RWPE2 (cell line): Measurements from ENCODE around the gene PCARE.

Experiments used
- ATAC-seq: fragments of 200-7000 bp; cut with Tn5 transposase; 3 replicates; pipeline ENCODE4 v1.9.1; 2021; ENCODE audit warnings: low read depth
- DNase-seq: peaks from one replicate; pipeline ENCODE4 v3.0.0-alpha.2; 2020; ENCODE audit warnings: low spot score
- H3K27ac ChIP-seq: fragments of 450-650 bp; 2 replicates; pipeline ENCODE4 v1.5.1; 2017; ENCODE audit warnings: mild to moderate bottlenecking; ENCODE audit not compliant: poor library complexity, severe bottlenecking
- H3K27me3 ChIP-seq: fragments of 250-450 bp; sonication (Bioruptor Pico); 2 replicates; pipeline ENCODE4 v1.5.1; 2021; ENCODE audit warnings: mild to moderate bottlenecking, moderate library complexity; ENCODE audit not compliant: insufficient read depth, poor library complexity, severe bottlenecking
- H3K36me3 ChIP-seq: fragments of 250-450 bp; sonication (Bioruptor Pico); 2 replicates; pipeline ENCODE4 v1.5.1; 2020; ENCODE audit warnings: low read depth, mild to moderate bottlenecking, moderate library complexity
- H3K4me1 ChIP-seq: fragments of 250-450 bp; sonication (Bioruptor Pico); 2 replicates; pipeline ENCODE4 v1.5.1; 2021; ENCODE audit warnings: mild to moderate bottlenecking, moderate library complexity; ENCODE audit not compliant: insufficient read depth, poor library complexity, severe bottlenecking
- H3K4me3 ChIP-seq: fragments of 250-450 bp; sonication (Bioruptor Pico); 2 replicates; pipeline ENCODE4 v1.5.1; 2021; ENCODE audit warnings: mild to moderate bottlenecking, moderate library complexity; ENCODE audit not compliant: severe bottlenecking
- H3K9me3 ChIP-seq: fragments of 250-450 bp; sonication (Bioruptor Pico); 2 replicates; pipeline ENCODE4 v1.5.1; 2021; ENCODE audit warnings: mild to moderate bottlenecking, moderate library complexity; ENCODE audit not compliant: severe bottlenecking
- TF ChIP-seq, protein P1 (sequence below): fragments of 450-650 bp; IDR thresholded peaks from one replicate; pipeline ENCODE4 v1.5.1; 2017; ENCODE audit warnings: mild to moderate bottlenecking, moderate library complexity; ENCODE audit not compliant: poor library complexity, severe bottlenecking

The PCARE gene

DNA sequence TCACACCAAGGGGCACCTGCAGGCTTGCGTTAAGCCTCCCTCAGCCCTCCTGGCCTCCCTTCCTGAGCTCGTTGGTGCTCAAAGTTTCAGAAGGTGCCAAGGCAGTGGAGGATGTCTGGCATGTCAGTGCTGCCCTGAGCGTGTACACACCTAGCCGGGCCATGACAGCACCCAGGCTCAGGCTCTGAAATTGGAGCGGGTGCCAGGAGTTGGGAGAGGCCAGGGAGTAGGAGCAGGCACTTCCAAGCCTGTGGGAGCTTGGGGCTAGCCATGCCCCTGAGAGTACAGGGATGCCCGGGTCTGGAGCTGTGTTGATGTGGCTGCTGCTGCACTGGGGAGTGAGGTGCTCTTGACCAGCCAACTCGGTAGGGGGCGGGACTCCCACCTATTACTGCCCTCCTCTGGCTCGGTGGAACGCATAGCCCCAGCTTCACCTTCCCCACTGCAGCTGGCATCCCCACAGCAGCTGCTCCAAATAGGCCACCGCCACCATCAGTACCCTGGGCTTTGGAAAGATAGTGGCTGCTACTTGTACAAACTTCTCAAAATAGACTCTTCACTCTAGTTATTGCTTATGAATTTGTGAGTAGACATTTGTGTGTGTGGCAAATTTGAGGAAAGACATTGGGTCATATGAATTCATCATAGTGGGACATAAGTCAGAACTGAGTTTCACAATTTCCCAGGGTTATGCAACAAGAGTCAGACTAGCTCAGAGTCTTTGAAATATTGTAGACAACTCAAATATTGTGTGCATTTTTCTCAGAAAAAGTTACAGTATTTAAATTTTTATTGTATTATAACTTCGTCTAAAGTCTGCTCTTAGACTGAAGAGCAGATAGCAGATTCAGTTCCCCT, 6.8 kb upstream of the PCARE start:
- no peaks in the 10 kb centered on the region for H3K36me3 ChIP-seq
- no peaks in the 10 kb centered on the region for H3K9me3 ChIP-seq
- no peak for ATAC-seq
- H3K27ac ChIP-seq = no peak overlapping the region
- TF ChIP-seq, protein P1, sequence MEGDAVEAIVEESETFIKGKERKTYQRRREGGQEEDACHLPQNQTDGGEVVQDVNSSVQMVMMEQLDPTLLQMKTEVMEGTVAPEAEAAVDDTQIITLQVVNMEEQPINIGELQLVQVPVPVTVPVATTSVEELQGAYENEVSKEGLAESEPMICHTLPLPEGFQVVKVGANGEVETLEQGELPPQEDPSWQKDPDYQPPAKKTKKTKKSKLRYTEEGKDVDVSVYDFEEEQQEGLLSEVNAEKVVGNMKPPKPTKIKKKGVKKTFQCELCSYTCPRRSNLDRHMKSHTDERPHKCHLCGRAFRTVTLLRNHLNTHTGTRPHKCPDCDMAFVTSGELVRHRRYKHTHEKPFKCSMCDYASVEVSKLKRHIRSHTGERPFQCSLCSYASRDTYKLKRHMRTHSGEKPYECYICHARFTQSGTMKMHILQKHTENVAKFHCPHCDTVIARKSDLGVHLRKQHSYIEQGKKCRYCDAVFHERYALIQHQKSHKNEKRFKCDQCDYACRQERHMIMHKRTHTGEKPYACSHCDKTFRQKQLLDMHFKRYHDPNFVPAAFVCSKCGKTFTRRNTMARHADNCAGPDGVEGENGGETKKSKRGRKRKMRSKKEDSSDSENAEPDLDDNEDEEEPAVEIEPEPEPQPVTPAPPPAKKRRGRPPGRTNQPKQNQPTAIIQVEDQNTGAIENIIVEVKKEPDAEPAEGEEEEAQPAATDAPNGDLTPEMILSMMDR = no peak
- DNase-seq = no peak
- no peak overlapping the region for H3K4me3 ChIP-seq
- H3K4me1 ChIP-seq = no peaks in the 10 kb centered on the region
- no peaks in the 10 kb centered on the region for H3K27me3 ChIP-seq

DNA sequence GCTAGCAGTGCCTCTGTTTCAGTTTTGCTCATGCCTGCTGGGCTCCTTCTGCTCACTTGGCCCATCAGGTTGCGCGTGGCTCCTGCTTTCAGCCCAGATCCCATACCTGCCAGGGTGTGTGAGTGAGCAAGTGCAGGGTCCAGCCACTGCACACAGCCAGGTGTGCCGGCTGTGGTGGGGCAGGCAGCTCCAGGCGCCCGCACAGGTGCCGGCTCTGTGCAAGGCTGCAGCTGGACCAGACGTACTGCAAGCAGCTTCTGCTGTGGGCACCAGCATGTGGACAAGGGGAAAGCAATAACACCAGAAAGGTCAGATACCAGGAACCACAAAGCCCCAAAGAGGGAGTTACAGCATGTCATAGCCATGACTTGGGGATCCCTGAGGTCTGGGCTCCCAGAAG, 5.6 kb upstream of the PCARE start:
- TF ChIP-seq, protein P1 = no peak

DNA sequence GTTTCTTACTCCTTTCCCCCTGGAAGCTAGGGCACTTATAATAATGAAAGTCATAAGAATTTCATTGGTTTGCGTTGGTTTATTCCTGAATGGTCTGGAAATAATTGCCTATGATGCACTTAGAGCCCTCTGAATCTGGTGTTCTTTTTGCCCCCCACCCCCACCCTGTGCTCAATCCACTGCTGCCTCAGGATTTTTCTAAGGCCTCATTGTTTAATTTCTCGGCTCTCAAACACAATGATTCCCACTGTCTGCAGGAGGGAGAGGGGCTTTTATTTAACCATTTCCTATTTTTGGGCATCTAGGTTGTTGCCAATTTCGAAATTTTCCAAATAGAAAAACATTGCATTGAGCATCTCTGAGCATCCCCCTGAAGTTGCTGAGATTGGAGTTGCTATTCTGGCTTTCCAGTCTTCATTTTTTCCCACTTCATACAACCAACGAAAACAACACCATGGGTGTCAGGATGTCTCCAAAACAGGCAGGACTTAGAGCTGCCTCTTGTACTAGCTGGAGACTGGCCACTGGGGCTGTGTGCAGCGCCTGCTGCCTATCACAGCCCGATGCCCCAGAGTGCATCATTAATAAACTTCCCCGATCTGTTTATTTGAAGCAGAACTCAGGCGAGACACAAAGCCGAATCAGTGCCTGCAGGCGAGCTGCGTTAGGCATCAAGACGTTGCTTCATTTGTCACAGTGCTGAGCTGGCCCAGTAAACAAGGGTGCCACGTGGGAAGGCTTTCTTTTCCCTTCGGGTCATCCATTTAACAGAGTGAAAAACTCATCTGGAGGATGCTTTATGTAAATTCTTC, 1.8 kb upstream of the PCARE start:
- Histone ChIP-seq H3K36me3 (no peaks in the 10 kb centered on the region), H3K9me3 (no peaks in the 10 kb centered on the region), H3K27ac (no peak overlapping the region), H3K27me3 (no peaks in the 10 kb centered on the region), H3K4me3 (no peak overlapping the region), H3K4me1 (no peaks in the 10 kb centered on the region)
- TF ChIP-seq, protein P1 = no peak
- DNase-seq (no peak), ATAC-seq (no peak)

More for the DNA sequence above, 5.6 kb upstream of the PCARE start:
- Histone ChIP-seq H3K4me3 (no peak overlapping the region), H3K27me3 (no peaks in the 10 kb centered on the region), H3K36me3 (no peaks in the 10 kb centered on the region), H3K4me1 (no peaks in the 10 kb centered on the region), H3K9me3 (no peaks in the 10 kb centered on the region), H3K27ac (no peak overlapping the region)
- no peak for ATAC-seq
- DNase-seq = no peak

DNA sequence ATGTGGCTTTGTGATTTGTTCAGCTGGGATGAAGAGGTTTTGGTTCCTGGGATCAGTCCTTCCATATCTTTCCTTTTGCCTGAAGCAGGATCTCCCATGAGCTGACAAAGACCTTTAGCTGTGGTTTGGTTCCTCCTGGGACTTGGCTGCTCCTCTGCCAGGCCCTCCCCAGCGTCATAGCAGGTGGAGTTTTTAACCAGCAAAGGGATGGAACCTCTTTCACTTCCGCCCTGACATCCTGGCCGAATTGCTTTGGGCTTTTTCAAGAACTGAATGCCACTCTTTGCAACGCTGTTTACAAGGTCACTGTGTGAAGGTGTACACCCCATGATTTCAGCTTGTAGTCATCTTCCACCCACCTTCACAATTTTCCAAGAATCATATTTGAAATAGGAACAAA, 390 bp downstream of the PCARE start:
- no peak overlapping the region for H3K27ac ChIP-seq
- H3K4me3 ChIP-seq = no peak overlapping the region
- TF ChIP-seq, protein P1 = no peak
- no peak for ATAC-seq
- H3K27me3 ChIP-seq = no peaks in the 10 kb centered on the region
- H3K4me1 ChIP-seq = peaks cover 2% of the 10 kb centered on the region
- no peaks in the 10 kb centered on the region for H3K9me3 ChIP-seq
- no peak for DNase-seq
- no peaks in the 10 kb centered on the region for H3K36me3 ChIP-seq
